Measurements from ENCODE around the gene SNURF.

DNA sequence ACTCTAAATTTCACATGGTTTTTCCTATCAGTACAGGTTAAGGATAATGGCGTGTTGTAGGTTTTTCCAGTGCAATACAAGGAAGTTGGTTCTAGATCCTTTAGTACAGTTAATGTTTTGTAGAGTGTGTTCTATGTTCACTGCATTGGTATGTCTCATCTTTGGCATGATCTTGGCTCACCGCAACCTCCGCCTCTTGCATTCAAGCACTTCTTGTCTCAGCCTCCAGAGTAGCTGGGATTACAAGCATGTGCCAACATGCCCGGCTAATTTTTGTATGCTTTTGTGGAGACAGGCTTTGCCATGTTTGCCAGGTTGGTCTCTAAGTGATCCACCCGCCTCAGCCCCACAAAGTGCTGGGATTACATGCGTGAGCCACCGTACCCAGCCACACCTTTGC lies 30.4 kb downstream of the SNURF start:
- no peak for TF ChIP-seq CTCF (IDR thresholded peaks at IDR 0.05)
- no peak for TF ChIP-seq POLR2A (IDR thresholded peaks at IDR 0.05)

All from lower leg skin (tissue), 3 donors.